HG03135 (cell line): Measurements from ENCODE around the gene SLC43A2.
"Not testable (repeated sequence)": the region's sequence is repeated elsewhere in the genome, so short reads cannot be mapped to it uniquely, and the experiment has no call there.

Source experiments
- ATAC-seq: cut with Tn5 transposase; IDR thresholded peaks from one replicate; pipeline ENCODE4 v1.9.1; 2021; ENCODE audit warnings: mild to moderate bottlenecking, moderate library complexity; ENCODE audit not compliant: unreplicated experiment

The SLC43A2 gene

DNA sequence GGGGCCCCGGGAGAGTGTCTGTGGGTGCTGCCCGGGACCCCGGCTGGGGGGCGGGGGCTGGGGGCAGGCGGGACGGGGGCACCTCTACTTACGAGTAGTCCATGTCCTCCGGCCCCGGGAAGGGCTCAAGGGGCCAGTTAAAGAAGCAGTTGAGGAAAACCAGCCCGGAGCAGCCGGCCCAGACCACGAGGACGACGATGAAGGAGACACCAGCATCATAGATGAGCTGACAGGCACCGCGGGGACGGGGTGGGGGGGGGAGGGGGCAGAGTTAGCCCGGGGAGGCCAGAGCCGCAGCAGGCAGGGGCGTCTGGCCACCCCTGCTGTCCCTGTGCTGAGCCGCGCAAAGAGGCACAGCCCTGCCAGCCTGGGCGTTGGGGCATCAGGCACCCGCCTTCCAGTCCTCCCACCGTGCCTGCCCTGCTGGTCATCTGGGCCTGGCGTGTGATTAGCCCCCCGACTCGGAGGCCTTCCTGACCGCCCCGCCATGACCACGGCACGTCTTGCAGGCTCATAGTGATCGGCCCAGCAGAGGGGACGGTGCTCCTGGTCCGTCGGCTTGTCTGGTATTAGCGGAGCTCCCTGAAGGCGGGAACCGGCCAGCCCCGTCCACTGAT, 37.1 kb downstream of the SLC43A2 start:
- ATAC-seq, result no peak

DNA sequence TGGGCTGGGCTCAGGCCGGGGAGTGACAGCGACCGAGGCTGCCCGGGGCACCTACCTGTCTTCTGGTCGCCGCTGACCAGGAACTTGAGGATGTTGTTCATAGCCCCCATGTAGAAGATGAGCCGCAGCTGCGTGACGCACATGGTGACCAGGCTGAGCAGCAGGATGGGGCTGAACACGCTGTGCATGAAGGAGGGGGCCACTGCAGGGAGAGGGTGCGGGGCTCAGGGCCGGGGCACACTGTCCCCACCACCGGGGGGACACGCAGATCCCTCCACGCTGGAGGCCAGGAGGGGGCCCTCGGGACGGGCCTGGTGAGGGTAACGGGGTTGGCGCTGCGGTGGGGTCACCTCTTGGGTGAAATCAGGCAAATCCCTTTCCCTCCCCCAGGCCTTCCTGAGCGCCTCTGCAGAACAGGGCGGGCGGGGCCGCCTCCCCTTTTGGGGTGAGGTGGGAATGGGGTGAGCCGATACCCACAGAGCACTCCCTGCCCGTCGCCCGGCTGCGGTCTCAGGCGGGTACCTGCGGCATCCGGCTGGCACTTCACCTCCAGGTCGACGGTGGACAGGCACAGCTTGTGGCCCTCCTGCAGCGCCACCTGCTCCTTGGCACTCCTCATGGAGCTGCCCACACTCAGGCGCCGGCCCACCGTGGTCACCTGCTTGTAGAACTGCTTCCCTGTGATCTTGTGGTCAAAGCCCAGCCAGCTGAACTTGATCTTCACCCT, 37.7 kb downstream of the SLC43A2 start:
- no peak for ATAC-seq

DNA sequence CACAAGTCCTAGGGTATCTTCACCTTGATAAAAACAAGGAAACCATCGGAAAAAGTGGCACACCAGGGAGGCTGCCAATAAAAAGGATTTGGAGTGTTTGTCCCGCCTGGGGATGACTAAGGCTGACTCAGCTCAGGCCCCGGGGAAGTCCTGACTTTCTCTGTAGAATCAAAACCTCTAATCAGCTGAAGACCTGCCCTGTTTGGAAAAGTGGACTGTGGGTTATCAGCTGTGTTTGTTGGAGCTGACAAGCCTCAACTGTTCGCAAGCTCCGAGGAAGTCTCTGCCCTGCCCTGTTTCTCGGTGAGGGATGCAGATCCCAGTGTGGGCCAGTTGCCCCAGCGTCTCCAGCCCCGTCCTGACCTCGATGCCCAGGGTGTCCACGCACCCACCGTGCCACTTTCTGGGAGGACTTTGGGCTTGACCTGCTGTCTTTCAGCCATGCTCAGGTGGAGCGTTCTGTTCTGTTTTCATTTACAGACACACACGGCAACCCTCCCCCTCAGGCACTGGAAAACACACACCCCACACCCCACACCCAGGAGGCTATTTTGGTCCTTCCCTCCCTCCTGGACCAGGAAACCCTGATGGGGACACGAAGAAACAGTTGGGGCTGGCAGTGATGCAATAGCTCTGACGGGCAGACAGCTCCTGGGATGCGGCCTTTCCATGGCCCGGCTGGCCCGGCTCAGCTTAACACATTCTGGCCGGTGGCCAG, 38.4 kb downstream of the SLC43A2 start:
- ATAC-seq, result no peak

DNA sequence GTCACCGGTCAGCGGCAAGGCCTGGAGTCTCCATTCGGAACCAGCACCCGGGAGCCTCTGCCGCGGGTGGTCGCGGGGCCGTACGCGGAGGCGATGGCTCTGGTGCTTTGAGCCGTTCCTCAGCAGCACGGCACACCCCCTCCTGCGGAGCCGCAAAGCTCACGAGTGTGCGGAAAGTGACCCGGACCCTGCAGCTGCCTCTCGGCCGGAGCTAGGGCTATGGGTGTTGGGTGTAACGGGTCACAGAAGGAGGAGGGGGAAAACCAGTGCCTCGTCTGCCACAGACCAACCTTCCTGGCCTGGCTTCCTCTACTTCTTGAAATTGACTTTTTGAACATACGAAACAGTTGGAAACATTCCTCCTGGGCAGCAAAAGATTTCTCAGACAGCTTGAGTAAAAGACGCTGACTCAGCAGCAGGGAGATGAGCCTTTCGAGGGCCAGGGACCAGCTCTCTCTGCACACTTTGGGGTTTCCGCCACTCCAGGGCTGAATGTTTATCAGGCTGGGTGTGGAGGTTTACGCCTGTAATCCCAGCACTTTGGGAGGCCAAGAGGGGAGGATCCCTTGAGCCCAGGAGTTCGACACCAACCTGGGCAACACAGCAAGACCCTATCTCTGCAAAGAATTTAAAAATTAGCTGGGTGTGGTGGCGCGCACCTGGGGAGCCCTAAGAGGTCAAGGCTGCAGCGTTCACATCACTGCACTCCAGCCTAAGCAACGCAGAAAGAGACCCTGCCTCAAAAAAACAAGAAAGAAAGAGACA, 39.6 kb downstream of the SLC43A2 start:
- ATAC-seq, result no peak

DNA sequence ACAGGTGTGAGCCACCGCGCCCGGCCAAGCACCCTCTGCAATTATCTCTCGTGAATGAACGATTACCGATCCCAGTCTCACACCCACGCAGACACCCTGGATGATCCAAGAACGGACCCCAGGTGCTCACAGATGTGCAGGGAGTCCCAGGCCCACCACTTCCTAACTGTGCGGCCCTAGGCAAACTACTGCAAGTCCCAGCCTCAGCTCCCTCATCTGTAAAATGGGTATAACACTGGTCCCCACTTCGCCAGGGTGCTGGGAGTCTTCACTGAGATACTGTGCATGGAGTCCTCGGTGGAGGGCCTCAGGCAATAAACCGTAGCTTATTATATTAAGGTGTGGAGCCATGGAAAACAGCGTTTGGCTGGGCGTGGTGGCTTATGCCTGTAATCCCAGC, 44.5 kb downstream of the SLC43A2 start:
- no peak for ATAC-seq

DNA sequence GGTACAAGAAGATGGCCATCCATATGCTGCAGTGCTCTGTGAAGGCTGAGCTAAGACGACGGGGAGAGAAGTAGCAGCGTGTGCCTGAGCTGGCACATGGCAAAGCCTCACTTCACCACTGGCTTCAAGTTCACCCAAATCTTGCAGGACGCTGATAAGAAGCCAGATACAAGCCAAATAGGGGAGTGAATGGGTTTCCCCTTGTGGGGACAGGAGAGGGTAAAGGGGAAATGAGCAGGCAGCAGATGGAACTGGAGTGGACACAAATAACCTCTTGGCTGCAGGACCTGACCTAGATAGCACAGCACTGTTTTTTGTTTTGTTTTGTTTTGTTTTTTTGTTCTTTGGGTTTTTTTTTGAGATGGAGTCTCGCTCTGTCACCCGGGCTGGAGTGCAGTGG, 45.1 kb downstream of the SLC43A2 start:
- ATAC-seq, result no peak

DNA sequence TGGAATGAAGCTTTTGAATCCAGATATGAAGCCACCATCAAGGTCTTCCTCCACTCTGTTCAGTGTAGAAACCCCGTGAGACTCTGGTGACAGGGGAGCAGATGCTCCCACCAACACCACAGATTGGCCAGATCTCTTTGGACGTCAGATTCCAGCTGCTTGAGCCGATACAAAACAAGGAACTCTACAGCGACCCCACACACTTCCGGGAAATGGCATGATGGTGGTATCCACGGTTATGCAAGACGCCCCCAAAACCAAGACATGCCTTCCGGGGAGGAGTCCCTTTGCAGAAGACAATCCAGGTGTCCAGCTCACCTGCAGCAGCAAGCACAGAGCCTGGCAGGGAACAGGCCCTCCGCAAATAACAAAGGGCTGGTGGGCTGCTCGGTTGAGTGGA, 46.3 kb downstream of the SLC43A2 start:
- no peak for ATAC-seq

DNA sequence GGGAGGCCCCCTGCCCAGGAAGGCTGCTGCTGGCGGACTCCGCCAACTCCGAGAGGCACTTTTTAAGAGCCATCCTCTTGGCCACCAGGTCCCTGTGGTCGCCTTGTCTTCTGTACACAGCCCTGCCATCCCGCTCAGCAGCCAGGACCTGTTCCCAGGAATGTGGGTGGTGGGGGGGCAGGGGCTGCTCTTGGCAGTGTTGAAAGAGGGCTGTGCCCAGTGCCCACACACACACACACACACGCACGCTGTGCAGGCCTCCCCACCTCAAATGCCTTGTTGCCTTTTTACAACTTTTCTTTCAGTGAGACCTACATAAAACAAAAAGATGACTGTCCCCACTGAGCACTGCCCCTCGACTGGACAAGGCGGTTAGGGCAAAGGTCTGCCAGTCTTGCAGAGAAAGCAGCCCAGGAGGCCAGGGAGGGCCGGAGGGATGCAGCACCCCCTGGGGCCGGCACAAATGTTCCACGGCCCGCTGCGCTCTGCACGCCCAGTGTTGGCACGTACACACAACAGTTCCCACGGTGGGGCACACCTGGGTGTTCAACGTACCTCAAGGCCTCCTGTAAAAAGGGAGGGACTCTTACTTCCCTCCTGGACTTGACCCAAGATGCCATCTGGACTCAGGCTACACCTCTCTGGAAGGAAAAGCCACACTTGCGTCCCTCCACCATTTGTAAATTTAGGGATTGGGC, 47.5 kb downstream of the SLC43A2 start:
- no peak for ATAC-seq

DNA sequence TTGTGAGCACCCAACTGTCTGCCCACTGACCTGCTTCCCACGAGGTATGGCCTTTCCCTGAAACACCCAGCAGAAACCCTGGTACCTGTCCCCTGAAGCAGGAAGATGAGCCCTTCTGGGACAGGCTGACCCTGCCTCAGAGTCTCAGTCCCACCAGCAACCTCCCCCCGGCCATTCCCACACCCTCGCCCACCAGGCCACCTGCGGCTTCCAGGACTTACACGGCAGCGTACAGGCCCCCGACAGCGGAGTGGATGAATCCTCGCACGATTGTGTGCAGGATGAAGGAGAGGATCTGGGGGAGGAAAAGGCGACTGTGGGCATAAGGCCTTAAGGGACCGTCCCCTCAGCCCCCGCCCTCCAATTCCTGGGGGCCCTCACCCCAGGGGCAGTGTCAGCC, 50.6 kb downstream of the SLC43A2 start:
- no peak for ATAC-seq

DNA sequence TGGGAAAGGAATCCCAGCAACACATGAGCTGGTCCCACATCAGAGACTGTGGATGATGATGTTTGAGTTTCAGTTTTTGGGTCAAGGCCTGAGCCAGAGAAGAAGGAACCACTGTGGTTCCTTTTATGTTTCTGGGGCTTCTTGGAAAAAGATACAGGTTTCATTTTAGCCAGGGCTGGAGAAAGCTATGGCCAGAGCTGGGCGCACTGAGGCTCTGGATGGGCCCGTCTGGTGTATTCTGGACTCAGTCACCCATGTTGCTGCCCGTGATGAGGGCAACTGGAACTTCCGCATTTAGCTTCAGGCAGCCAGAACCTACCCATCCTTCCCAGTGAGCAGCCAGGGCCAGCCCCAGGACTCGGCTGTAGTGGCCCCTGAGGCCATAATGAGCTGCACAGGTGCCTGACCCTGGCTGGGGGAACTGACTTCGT, 51.0 kb downstream of the SLC43A2 start:
- ATAC-seq, result no peak

DNA sequence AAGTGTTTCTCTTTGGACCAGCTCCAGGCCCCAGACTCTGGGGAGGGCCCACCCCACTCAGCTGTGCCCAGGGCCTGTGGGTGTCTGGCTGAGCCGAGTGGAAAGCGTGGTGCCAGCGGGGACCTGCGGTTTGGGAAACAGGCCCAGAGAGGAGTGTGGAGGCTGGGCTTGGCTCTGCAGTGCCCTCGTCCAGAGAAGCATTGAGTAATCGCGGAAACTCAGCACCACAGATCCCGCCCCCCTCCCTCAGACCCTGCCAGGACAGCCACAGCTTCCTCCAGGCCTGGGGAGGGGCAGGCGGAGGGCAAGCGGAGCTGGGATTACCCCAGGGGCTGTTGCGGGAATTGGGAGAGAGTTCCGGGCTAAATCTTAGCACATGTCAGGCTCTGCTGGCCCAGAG, 51.5 kb downstream of the SLC43A2 start:
- ATAC-seq, result no peak

DNA sequence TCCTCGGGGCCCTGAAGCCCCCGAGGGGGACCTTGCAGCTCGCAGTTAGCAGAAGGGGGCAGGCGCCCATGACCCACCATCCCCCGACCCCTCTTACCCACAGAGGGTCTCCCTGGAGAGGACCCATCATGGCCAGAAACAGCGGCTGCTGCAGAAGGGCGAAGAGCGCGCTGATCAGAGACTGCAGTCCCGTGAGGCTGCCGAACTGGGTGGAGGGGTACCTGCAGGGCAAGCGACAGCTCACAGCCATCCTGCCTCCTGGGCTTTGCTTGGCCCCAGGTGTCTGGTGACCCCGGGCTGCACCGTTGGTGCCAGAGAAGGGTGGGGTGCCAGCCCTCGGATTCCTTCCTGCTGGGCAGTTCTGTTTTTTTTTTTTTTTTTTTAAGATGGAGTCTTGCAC, 52.1 kb downstream of the SLC43A2 start:
- no peak for ATAC-seq

DNA sequence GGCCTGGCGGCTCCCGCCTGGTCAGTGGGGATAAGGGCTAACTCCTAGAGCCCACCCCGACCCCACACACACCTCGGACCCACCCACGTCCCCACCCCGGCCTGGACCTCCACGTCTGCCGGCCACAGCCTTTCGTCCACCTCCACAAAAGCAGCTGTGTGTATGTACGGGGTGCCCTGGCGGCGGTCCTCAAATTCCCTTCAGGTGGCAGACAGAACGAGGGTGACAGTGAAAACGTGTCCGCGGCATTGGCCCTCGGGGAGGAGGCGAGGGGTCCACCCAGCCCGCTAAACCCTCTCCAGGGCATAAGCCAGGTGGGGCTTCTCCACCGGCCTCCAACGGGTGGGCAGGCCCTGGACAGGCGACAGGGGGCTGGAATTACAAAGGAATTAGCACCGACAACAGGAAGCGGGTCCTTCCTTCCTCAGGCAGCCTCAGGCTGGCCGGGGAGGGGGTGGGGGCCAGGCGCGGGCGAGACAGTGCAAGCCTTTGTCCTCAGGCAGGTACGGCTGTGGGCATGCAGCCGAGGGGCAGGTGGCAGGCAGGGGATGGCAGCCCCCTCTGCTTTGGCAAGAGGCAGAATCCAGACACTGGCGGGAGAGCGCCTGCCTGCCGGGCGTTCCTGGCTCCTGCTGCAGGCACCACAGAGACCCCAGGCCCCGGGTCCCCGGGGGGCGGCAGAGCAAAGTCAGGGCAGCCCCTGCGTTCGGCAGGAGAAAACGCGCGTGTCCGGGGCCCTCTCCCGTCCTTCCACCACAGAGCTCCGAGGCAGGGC, 53.8 kb downstream of the SLC43A2 start:
- no peak for ATAC-seq

DNA sequence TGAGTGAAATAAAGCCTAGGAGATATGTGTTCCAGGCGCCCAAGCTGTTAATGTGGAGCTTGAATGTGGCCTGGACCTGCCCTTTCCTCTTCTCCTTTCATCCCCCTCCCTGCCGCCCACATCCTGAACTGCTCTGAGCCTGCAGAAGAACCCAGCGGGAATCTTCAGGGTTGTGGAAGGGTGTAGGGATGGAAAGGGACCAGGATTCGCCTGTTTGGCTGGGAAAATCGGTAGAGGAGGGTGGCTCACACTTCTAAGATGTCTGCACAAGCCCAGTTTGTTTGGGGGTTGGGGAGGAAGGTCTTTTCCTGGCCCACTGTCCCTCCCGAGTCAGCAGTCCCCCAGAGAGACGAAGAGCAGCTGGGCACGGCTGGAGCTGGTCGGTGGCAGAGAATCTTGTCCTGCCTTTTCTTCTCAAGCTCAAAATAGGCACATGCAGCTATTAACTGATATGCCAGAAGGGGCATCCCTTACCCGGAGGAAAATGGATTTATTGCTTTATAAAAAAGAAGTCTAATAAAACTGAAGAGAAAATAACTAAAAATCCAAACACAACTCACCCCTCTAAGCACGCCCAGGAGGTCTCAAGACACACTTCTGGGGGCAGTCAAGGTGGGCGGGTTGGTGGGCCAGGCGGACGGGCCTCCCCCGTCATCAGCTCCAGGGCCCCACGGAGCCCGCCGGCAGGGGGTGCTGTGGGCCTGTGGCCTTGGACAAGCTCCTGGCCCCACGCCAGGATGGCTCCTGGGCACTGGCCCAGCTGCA, 54.5 kb downstream of the SLC43A2 start:
- no peak for ATAC-seq

DNA sequence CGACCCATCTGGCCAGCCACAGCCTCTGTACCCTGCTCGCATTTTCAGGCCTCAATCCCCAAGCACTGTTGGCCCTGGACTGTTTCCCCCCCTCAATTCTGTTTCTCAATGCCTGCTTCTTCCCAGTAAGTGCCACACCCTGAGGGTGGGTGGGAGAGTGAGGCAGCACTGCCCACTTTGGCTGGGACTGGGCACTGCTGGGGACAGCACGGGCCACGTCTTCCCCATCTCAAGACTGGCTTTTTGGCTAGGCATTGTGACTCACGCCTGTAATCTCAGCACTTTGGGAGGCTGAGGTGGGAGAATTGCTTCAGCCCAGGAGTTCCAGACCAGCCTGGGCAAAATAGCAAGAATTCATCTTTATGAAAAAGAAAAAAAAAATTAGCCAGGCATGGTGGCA, 56.0 kb downstream of the SLC43A2 start:
- not testable (repeated sequence) for ATAC-seq

DNA sequence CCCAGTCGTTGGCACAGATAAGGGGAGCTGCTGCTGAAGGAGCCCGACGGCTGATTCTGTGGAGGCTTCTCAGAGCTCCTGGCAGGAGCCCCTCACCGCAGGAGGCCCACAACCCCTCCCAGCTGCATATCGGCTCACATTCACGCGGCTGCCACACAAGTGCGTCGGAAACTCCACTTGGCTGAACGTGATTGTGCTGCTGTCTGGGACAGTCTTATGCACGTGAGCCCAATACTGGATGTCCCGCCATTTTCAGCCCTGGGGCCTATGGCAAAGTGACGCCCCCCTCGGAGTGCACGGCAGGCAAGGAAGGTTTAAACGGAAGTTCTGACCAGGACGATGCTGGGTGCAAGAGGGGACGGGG, 57.3 kb downstream of the SLC43A2 start:
- no peak for ATAC-seq

DNA sequence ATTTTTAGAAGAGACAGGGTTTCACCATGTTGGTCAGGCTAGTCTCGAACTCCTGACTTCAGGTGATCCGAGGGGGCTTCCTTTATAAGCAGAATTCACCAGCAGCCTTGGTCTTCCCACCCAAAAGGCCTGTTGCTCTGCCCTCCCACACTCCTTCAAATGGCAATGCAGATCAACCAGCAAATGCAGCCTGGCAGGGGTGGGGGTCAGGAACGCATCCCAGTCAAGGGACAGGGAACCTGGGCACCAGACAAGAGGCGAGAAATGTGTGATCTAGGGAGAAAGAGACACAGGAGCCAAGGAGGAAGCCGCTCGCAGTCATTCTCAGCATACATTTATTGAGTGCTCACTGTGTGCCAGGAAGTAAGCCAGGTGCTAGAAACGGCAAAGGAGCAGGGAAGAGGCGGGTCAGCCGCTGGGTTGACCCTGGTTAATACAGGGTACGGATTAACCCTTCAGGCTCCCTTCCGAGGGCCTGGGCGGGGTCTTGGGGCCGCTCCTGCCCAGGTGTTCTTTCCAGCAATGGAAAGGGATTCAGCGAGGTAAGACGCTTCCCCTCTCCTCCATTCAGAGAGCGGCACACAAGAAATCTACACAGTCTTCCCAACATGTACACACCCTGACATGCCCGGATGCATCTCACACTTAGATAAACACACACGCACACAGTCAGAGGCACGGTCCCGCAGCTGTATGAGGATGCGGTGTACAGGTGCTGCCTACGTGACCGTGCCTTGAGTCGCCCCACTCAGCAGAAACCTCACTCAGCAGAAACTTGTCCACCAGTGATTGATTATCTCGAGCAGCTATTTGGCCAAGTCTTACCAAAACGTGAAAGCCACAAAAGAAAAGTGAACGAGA, 59.5 kb downstream of the SLC43A2 start:
- no peak for ATAC-seq

DNA sequence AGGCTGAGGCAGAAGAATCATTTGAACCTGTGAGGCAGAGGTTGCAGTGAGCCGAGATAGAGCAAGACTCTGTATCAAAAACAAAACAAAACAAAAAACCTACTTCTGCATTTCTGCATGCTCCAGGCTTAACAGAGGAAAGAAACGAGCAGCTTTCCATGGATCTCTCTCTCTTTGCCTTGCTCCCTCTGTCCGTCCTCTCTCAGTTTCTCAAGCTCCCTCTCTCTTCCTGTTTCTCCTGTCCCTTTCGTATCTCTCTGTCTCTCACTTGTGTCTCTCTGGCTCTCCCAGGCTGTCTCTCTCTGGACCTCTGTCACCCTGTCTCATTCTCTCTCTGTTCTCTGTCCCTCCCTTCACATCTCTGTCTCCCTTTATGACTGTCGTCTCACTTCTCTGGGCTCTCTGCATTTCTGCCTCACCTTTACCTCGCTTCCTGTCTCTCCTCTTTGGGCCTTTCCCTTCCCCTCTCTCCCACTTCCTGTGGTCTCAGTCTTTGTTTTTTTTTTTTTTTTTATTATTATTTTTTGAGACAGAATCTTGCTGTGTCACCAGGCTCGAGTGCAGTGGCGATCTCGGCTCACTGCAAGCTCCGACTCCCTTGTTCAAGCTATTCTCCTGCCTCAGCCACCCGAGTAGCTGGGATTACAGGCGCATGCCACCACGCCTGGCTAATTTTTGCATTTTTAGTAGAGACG, 62.0 kb downstream of the SLC43A2 start:
- ATAC-seq, result no peak
